Measurements from ENCODE around the gene RIPK3. TPM values are rescaled to one million over a fixed set of nuclear protein-coding genes. Genes with fewer than 3 reads are reported as not detected.

Gene RIPK3
- total RNA-seq, 1 donor from 2014 or later, result 22.4 TPM

DNA sequence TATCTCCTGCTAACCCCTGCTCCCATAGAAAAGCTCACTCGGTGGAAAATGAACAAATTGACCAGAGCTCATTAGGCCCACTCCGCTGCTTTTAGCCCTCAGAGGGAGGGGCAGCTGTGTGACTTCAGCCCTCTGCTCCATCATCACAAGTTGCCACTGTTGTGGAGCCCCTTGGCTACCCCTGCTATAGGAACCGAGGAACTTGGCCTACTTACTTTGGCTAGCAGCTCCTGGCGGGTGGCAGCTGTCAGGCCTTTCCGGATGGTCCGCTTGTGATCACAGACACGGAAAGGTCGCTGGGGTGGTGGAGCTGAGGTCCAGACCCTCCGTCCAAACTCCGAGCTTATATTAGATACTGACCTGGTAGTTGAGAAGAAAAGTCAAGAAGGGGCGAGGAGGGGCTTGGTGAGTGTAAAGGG lies 32.6 kb downstream of the RIPK3 start:
- no peak for DNase-seq (ENCODE audit: low spot score)

DNA sequence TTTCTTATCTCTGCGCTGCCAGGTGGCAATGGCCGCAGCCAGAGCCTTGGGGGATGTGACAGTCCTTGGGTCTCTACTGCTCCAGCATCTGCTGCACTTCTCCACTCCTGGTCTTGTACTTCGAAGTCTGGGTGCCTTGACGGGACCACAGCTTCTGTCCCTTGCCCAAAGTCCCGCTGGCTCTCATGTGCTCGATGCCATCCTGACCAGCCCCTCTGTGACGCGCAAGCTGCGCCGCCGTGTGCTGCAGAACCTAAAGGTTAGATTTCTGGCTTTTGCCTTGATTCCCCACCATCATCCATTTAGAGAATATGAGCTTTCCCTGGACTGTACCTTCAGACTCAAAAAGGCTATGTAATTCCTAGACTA lies 35.8 kb downstream of the RIPK3 start:
- DNase-seq (ENCODE audit: low spot score), result no peak

DNA sequence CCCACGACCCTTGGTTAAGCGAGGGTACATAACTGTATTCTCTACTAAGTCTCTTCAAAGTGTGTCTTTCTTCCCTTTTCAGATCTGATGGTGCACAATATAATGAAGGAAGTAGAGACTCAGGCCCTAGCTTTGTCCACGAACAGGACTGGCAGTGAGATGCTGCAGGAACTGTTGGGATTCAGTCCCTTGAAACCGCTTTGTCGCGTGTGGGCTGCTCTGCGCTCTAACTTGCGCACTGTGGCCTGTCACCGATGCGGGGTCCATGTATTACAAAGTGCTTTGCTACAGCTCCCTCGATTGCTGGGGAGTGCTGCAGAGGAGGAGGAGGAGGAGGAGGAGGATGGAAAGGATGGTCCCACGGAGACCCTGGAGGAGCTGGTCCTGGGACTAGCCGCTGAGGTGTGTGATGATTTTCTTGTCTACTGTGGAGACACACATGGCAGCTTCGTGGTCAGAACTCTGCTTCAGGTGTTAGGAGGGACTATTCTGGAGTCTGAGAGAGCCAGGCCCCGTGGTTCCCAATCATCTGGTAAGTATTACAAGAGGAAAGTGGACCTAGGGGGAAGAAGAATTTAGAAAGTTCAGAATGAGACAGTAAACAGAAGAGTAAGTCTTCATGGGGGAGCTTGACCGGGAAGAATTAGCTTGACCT lies 39.3 kb downstream of the RIPK3 start:
- DNase-seq (ENCODE audit: low spot score), result no peak

DNA sequence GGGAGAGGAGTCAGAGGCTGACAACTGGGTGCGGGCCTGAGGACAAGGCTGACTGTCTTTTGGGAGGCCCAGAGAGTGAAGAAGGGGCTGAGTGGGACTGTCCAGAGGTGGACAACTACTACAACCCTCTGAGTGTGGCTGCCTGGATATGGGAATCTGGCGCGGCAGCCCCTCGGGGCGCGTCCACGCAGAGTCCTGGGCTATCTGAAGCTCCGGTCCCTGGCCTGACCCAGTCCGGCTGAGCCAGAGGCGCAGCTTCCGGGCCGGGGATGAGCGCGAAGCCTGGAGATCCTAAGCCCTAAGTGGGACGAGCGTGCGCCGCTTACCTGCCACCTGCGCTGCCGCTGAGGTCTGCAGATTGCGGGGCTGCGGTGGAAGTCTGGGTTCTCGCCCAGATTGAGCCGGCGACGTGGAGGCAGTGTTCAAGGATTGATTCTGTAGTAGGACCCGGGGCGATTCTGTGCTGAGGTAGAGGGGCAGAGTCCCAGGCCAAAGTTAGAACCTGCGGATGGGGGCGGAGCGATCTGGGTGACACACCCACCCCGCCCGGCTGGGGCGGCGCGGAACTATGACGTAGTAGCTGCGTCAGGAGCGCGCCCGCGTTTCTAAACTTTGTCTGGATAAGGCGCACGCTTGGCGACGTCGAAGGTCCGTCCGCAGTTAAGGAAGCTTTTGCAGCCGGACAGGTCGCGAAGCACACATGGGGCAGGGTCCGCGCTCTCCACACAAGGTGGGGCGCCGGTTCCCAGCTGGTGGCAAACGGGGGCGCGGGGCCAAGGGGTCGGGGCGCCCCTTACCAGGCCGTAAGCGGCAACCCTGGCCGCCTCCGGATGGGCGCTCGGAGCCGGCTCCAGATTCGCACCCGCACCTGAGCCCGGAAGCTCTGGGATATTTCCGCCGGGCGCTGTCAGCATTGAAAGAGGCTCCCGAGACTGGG lies 40.3 kb downstream of the RIPK3 start, which contains the start of the genes DHRS1 and NOP9:
Gene DHRS1, minus strand, starts transcription at position 526 of the 937 bp plus-strand sequence. CDS start 674 bp downstream, outside the sequence.
Gene NOP9, plus strand, starts transcription at position 596 of the 937 bp plus-strand sequence. Its CDS starts 105 bp downstream, at position 701.
- peak; percentile 94 for DNase-seq (ENCODE audit: low spot score)

DNA sequence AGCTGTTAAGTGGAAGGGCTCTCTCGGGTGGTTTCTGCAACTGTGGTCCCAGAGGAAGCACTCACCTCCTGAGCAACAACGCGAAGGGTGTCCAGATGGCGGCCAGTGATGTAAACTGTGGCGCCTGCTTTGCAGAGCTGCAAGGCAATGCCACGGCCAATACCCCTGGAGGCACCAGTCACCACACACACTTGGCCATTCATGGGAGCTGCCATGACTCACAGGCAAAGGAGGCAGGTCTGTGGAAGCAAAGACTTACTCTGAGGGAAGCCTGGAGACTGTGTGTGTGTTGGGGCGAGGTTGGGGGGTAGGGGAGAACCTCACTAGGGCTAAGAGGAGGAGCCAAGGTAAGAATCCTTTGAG lies 40.9 kb downstream of the RIPK3 start:
- DNase-seq (ENCODE audit: low spot score), result no peak

DNA sequence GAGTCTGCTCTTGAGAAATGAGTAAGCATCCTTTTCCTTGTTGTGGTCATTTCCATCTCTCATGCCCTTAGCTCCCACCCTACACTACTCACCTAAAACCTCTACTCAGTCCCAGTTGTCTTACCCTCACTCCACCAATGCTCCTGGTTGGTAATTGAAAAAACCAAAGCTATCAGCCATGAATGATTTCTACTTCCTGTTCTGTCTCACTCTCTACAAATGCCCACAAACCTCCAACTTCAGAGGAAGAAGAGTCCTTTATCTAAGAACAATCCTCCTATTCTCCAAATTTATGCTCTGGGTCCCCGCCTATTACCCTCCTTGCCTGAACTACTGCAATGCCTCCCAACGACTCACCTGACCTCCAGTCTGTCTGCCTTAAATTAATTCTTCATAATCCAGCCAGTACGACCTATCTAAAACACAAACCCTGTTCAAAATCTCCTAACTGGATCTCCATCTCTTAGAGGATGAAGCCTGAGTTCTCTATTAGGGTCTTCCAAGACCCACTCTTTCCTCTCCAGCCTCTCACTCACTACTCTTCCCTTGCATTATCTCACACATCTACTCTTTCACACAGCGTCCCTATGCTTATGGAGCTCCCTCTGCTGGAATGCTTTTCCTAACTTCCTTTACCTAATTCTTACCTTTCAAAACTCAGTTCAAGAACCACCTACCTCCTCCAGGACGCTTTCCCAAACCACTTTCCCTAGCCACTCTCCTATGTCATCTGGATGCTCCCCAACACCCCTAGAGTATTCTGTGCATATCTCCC lies 42.4 kb downstream of the RIPK3 start:
- no peak for DNase-seq (ENCODE audit: low spot score)

DNA sequence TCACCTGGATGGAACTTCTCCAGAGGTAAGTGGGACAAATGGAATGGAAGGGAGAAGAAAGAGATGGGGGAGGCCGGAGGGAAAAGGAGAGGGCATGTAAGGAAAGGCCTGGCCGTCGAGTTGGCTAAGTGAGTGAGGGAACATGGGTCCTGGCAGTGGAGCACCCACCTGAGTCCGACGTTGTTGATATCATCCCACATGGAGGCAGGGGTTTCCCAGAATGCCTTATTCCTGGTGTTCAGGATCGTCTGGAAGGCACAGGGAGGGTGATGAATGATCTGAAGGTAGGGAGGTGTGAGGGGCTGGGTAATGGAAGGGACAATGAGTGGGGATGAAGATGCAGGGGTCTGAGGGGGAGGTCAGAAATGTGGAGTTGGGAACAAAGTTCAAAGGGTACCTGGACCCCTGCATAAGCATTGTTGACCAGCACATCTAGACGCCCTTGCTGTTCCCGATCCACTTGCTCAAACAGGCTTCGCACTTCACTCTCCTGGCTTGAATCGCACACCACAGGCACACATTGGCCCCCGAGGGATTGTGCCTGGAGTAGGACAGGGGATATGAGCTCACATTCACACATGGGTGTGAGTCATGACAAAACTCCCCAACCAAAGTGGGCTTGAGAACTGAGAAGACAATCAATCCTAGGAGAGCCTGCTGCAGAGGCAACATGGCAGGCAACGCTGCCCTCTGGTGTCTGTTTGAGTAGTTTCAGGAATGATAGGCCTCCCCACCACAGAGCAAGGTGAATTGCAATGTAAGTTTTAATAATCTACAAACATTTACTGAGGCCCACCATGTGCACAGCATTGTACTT lies 43.2 kb downstream of the RIPK3 start:
- peak; percentile 63 for DNase-seq (ENCODE audit: low spot score)

DNA sequence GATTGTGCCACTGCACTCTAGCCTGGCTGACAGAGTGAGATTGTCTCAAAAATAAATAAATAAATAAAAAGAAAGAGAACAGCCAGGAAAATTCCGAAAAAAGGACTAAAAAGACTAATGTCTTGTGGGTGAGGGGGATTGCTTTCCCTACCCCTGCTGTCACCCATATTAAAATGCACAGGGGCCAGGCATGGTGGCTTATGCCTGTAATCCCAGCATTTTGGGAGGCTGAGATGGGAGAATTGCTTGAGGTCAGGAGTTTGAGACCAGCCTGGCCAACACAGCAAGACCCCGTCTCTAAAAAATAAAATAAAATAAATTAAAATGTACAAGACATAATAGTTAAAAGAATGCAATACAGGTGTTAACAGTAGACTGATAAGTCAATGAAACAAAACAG lies 46.3 kb downstream of the RIPK3 start:
- DNase-seq (ENCODE audit: low spot score), result no peak

DNA sequence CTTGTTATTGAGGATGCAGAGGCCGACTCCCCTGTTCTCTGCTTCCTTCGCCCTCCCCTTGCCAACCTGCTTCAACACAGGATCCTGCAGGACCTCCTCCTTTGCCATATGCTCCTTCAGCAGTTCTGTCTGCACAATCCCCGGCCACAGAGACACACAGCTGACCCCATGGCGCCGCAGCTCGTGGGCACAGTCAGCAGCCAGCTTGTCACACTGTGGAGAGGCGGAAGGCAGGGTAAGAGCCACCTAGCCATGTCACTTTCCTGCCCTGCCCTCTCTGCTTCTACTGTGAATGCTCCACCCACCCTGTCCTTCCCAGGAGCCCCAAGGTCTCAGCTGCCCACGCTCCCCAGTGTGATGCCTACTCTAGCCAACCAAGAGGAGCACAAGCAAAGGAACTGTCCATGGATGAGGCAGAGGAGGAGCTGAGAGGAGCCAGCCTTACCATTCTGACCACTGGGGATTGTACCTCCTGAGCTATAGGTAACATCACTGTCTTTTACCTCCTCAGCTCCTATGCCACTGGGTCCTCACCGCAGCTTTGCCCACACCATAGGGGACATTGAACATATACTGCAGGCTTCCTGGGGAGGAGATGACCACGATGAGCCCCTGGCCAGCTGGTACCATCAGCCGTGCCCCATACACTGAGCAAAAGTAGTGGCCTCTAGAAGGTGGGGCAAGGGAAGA lies 47.5 kb downstream of the RIPK3 start:
- no peak for DNase-seq (ENCODE audit: low spot score)

DNA sequence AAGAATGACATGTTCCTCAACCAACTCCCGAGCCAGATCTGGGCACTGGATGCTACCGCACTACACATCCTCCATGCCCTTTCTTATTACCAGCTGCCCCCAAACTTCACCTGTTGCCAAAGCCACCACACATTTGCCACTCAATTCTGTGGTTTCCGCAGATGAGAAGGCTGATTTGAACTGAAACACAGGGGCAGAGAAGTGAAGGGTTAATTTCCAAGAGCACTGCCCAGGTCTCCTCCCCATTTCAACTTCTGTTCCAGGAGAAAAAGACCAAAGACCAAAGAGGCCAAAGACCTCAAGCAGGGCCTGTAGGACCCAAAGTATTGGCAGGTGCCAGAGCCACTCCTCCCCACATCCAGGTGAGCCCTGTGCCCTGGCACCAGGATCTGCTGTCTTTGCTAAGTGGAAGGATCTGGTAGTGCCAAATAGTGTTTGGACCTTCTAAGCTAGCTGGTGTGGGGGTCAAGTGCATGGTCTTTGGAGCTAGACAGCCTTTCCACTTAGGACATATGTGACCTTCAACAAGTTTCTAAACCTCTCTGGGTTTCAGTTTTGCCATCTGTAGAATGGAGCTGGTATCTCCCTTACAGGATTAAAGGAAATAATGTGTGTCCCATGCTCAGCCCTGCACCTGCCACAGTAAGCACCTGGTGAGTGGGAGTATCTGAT lies 48.2 kb downstream of the RIPK3 start:
- no peak for DNase-seq (ENCODE audit: low spot score)

DNA sequence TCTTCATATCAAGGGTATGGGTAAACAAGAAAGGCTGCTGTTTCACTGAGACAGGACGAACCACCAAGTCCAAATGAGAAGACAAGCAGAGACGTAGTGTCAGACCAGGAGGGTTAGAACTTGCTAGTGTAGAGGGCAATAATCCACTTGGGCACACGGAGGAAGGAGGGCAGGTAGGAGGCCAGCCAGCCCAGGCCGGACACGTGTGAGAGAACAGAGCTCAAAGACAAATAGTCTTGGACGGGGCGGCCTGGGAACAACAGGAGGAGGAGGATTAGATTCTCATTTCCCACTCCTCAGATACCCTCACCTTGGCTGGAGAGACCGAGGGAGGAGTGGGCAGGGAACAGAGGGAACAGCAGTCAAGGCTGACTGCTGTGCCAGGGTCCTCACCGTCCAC lies 49.0 kb downstream of the RIPK3 start:
- no peak for DNase-seq (ENCODE audit: low spot score)

DNA sequence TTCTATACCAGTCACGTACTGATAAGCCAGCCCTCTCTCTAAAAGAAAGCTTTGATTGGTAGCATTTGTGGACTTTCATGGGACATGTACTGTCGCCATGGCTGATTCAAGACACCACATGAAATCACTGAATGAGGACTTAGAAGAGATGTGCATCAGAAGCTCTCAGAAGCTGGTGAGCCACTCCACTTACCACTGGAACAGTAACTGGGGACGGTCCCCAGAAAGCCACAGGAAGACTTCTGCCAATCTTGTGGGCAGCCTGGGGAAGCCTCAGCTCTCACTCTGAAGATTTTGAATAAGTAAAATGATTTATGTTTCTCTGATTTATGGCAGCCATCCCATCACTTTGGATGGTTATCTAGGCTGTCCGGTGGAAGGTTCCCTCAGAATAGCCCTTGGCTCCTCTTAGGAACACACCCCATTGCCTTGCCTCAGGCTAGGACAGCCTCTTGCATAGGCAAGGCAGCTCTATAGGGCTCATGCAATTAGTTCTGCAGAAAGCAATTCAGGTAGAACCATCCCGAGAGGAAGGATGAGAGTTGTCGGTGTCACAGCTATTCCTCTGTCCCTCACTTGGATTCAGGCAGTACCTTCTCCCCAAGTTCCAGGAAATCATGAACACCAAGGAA lies 50.0 kb downstream of the RIPK3 start:
- DNase-seq (ENCODE audit: low spot score), result no peak

DNA sequence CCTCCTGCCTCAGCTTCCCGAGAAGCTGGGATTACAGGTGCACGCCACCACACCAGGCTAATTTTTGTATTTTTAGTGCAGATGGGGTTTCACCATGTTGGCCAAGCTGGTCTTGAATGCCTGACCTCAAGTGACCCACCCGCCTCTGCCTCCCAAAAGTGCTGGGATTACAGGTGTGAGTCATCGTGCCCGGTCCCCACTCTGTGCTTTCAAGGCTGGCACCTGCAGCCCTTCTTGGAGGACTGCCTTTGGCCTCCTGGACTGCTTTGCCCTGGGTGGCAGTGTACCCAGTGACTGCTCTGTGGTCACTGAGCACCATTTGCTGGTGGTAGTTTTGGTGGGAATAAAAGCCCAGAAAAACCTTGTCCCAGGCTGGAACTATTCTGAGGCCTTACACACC lies 52.8 kb downstream of the RIPK3 start:
- DNase-seq (ENCODE audit: low spot score), result no peak

Other genes starting within 250 kb of the RIPK3 start
- 116 TPM for gene PCK2, start 245.7 kb downstream of the RIPK3 start, total RNA-seq
- gene DCAF11, start 225.2 kb downstream of the RIPK3 start, total RNA-seq, result 65.7 TPM
- gene NRL, start 225.0 kb downstream of the RIPK3 start, total RNA-seq, result 3.9 TPM
- 0.55 TPM for gene FITM1, start 209.3 kb downstream of the RIPK3 start, total RNA-seq
- gene PSME1, start 203.8 kb downstream of the RIPK3 start, total RNA-seq, result 227 TPM
- gene EMC9, start 198.4 kb downstream of the RIPK3 start, total RNA-seq, result 25.7 TPM
- gene PSME2, start 193.4 kb downstream of the RIPK3 start, total RNA-seq, result 213 TPM
- 86.6 TPM for gene RNF31, start 192.5 kb downstream of the RIPK3 start, total RNA-seq
- 101 TPM for gene IRF9, start 178.7 kb downstream of the RIPK3 start, total RNA-seq
- gene REC8, start 167.9 kb downstream of the RIPK3 start, total RNA-seq, result 12.6 TPM
- 69.1 TPM for gene IPO4, start 151.2 kb downstream of the RIPK3 start, total RNA-seq
- gene TM9SF1, start 144.6 kb downstream of the RIPK3 start, total RNA-seq, result 42.9 TPM
- gene TSSK4, start 134.3 kb downstream of the RIPK3 start, total RNA-seq, result 2.1 TPM
- gene CHMP4A, start 126.5 kb downstream of the RIPK3 start, total RNA-seq, result 58.6 TPM
- gene MDP1, start 123.9 kb downstream of the RIPK3 start, total RNA-seq, result 17.0 TPM
- gene NEDD8, start 107.6 kb downstream of the RIPK3 start, total RNA-seq, result 159 TPM
- gene GMPR2, start 107.1 kb downstream of the RIPK3 start, total RNA-seq, result 78.7 TPM
- 82.5 TPM for gene TINF2, start 97.4 kb downstream of the RIPK3 start, total RNA-seq
- 7.7 TPM for gene TGM1, start 76.8 kb downstream of the RIPK3 start, total RNA-seq
- gene RABGGTA, start 68.4 kb downstream of the RIPK3 start, total RNA-seq, result 36.1 TPM
- 28.7 TPM for gene DHRS1, start 40.2 kb downstream of the RIPK3 start, total RNA-seq
- gene NOP9, start 40.1 kb downstream of the RIPK3 start, total RNA-seq, result 36.5 TPM
- gene CIDEB, start 32.0 kb downstream of the RIPK3 start, total RNA-seq, result 11.1 TPM
- 8.2 TPM for gene LTB4R2, start 29.9 kb downstream of the RIPK3 start, total RNA-seq
- 9.6 TPM for gene LTB4R, start 28.5 kb downstream of the RIPK3 start, total RNA-seq
- gene ADCY4, start 4.9 kb downstream of the RIPK3 start, total RNA-seq, result 61.7 TPM
- 67.2 TPM for gene NFATC4, start 28.2 kb upstream of the RIPK3 start, total RNA-seq
- gene NYNRIN, start 59.0 kb upstream of the RIPK3 start, total RNA-seq, result 32.7 TPM
- gene CBLN3, start 89.7 kb upstream of the RIPK3 start, total RNA-seq, result 2.2 TPM
- gene KHNYN, start 90.0 kb upstream of the RIPK3 start, total RNA-seq, result 72.9 TPM
- gene SDR39U1, start 102.8 kb upstream of the RIPK3 start, total RNA-seq, result 73.5 TPM
- gene CMA1, start 168.3 kb upstream of the RIPK3 start, total RNA-seq, result 2.2 TPM
- 1.9 TPM for gene CTSG, start 236.3 kb upstream of the RIPK3 start, total RNA-seq